ENCODE results near the gene CYP4Z1. TPM values are rescaled to one million over a fixed set of nuclear protein-coding genes. Genes with fewer than 3 reads are reported as not detected.

The CYP4Z1 gene, protein sequence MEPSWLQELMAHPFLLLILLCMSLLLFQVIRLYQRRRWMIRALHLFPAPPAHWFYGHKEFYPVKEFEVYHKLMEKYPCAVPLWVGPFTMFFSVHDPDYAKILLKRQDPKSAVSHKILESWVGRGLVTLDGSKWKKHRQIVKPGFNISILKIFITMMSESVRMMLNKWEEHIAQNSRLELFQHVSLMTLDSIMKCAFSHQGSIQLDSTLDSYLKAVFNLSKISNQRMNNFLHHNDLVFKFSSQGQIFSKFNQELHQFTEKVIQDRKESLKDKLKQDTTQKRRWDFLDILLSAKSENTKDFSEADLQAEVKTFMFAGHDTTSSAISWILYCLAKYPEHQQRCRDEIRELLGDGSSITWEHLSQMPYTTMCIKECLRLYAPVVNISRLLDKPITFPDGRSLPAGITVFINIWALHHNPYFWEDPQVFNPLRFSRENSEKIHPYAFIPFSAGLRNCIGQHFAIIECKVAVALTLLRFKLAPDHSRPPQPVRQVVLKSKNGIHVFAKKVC
- total RNA-seq, result not detected in 2 replicates

DNA sequence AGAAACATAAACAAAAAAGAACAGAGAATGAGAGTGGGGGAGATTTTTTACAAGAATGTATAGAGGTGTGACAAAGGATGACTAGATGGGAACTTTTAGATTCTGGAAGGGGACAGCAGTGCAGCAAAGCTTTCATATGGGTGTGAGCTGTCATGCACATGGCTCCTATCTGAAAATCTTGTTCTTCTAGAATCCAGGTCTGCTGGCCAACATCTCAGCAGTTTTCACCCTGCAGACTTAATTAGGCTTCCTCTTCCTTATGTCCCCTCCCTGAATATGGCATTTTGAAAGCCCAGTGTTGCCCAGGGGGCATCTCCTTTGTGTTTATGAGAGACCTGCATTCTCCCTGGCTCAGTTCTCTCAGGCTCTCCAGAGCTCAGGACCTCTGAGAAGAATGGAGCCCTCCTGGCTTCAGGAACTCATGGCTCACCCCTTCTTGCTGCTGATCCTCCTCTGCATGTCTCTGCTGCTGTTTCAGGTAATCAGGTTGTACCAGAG is at the start of gene CYP4Z1:
TSS of gene CYP4Z1 (plus strand) at position 135 of the 498 bp plus-strand sequence. CDS start at position 395, 260 bp downstream.

DNA sequence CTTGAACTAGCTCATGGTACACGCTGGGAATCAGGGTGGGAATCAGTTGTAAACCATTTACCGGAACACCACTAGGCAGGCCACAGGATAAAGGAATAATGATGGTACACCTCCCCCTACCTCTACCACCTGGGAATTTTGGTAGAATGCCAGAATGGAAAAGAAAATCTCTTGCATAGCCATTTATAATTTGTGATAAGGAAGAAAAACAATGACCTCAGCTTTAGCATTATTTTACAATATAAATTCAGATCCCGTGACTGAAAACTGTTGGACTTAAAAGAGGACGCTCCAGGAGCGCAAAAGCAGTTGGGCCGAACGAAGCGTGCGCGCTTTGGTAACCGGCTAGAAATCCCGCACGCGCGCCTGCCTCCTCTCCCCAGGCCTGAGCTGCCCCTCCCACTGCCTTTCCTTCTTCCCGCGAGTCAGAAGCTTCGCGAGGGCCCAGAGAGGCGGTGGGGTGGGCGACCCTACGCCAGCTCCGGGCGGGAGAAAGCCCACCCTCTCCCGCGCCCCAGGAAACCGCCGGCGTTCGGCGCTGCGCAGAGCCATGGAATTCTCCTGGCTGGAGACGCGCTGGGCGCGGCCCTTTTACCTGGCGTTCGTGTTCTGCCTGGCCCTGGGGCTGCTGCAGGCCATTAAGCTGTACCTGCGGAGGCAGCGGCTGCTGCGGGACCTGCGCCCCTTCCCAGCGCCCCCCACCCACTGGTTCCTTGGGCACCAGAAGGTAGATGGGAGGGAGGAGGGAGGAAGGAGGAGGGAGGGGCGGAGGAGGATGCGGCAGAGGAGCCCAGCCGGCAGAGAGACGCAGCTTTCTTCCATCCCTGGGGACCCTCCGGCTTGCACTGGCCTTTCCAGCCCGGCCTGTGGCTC is 43.5 kb upstream of the CYP4Z1 start, which contains the start of gene CYP4X1:
TSS of gene CYP4X1 (plus strand) at position 402 of the 873 bp plus-strand sequence. CDS start at position 551, 149 bp downstream.

GRCh38 chr1:47137198-47137597 is 70.2 kb downstream of the CYP4Z1 start, which contains the start of gene CYP4A22:
TSS of gene CYP4A22 (plus strand) at chr1:47137441. CDS start at chr1:47137486, 45 bp downstream.

Other genes with a start within 250 kb of the CYP4Z1 start
- gene CYP4A11, start 125.8 kb upstream of the CYP4Z1 start, total RNA-seq, result not detected in 2 replicates
- not detected in 2 replicates for gene CYP4X1, start 43.6 kb upstream of the CYP4Z1 start, total RNA-seq
- not detected in 2 replicates for gene CYP4A22, start 70.2 kb downstream of the CYP4Z1 start, total RNA-seq
- 3.5 and 6.2 TPM in 2 replicates for gene PDZK1IP1, start 122.8 kb downstream of the CYP4Z1 start, total RNA-seq
- not detected in 2 replicates for gene TAL1, start 165.0 kb downstream of the CYP4Z1 start, total RNA-seq
- 10.3 and 14.6 TPM in 2 replicates for gene STIL, start 246.9 kb downstream of the CYP4Z1 start, total RNA-seq

Data from hair follicular keratinocyte (primary cell).